Stimulated activated naive CD8-positive, alpha-beta T cell treated with anti-CD3 and anti-CD28 coated beads, Interleukin-15, Interleukin-2, amounts not matched to agents 100 ng/mL and 50 ng/mL, for 24 hours (primary cell): ENCODE results near the gene PRKCA.

Experiments used
- H3K27ac Mint-ChIP-seq: one replicate; pipeline ENCODE4 v1.8.0; 2021; ENCODE audit warnings: mild to moderate bottlenecking, mixed read lengths
- H3K27me3 Mint-ChIP-seq: one replicate; pipeline ENCODE4 v1.8.0; 2021; ENCODE audit warnings: mixed read lengths
- H3K36me3 Mint-ChIP-seq: one replicate; pipeline ENCODE4 v1.8.0; 2021; ENCODE audit warnings: low read depth, mixed read lengths
- H3K4me1 Mint-ChIP-seq: one replicate; pipeline ENCODE4 v1.8.0; 2021; ENCODE audit warnings: low read depth, mixed read lengths
- H3K4me3 Mint-ChIP-seq: one replicate; pipeline ENCODE4 v1.8.0; 2021; ENCODE audit warnings: mild to moderate bottlenecking, mixed read lengths
- H3K9me3 Mint-ChIP-seq: one replicate; pipeline ENCODE4 v1.8.0; 2021; ENCODE audit warnings: mixed read lengths

Gene PRKCA

GRCh38 chr17:66632731-66633130 is 330.3 kb downstream of the PRKCA start:
- Mint-ChIP-seq H3K4me3 (peak overlapping the region; percentile 30), H3K36me3 (peaks cover 37% of the 10 kb centered on the region), H3K27ac (peak overlapping the region; percentile 85), H3K9me3 (no peaks in the 10 kb centered on the region), H3K4me1 (peaks cover 62% of the 10 kb centered on the region), H3K27me3 (no peaks in the 10 kb centered on the region)

DNA sequence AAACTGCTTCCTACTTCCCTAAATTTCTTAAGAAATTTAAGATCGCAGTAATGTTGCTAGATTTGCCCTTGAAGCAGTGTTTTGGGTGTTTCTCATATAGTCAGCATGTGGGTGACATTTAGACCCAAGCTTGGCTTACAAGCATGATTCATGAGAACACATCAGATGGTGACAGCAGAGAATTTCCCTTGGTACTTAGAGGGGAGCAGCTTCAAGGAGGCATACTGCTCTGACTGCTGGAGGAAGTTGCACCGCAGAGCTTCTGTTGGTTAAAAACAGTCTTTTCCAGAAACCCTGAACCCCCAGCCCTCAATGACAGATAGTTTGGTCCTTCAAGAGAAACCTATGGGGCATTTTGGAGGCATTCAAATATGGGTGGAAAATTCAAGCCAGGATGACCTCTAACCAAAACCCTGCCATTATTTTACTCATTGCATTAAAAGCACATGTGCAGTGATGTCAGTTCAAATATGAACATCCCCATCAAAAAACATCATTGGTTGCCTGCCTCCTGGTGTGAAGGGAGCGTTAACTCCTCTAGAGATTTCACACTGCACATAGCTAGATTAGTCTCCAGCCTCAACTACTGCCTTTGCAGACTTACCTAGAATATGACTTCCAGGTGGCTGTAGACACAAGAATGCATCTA is 331.0 kb downstream of the PRKCA start:
- Mint-ChIP-seq H3K36me3 (peaks cover 33% of the 10 kb centered on the region), H3K27me3 (no peaks in the 10 kb centered on the region), H3K4me1 (peaks cover 66% of the 10 kb centered on the region), H3K27ac (peak overlapping the region; percentile 92), H3K9me3 (no peaks in the 10 kb centered on the region), H3K4me3 (peak overlapping the region; percentile 47)

GRCh38 chr17:66634193-66634592 is 331.8 kb downstream of the PRKCA start:
- Mint-ChIP-seq H3K27me3 (no peaks in the 10 kb centered on the region), H3K4me1 (peaks cover 70% of the 10 kb centered on the region), H3K9me3 (no peaks in the 10 kb centered on the region), H3K36me3 (peaks cover 32% of the 10 kb centered on the region), H3K4me3 (peak overlapping the region; percentile 47), H3K27ac (peak overlapping the region; percentile 92)

DNA sequence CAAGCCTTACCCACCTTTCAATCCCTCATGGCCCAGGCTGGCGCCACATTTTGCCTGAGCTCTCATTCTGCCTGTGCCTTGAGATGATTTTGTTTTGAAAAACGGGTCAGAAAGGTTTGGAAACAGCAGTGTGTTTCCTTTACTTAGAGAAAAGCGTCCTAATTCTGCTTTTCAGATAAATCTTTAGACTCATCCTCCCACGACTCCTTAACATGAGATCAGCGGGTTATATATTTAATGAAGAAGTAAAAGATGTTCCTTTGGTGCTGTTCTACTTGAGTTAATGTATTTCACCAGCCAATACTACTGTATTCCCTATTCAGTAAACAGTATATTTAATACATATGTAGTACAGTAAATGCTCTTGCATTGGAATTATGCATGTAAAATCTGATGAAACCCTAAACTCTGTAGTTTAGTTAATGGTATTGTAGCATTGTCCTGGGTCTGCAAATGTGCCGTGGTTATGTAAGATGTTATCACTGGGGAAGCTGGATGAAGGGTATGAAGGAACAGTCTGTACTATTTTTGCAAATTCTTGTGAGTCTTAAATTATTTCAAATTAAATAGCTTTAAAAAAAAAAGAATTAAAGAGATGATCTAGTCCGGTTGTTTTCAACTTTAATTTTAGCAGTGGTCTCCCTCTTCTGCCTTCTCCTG is 333.1 kb downstream of the PRKCA start:
- peak overlapping the region; percentile 70 for H3K27ac Mint-ChIP-seq
- H3K4me3 Mint-ChIP-seq, result no peak overlapping the region
- H3K4me1 Mint-ChIP-seq, result peaks cover 66% of the 10 kb centered on the region
- H3K27me3 Mint-ChIP-seq, result no peaks in the 10 kb centered on the region
- H3K9me3 Mint-ChIP-seq, result no peaks in the 10 kb centered on the region
- H3K36me3 Mint-ChIP-seq, result peaks cover 33% of the 10 kb centered on the region

DNA sequence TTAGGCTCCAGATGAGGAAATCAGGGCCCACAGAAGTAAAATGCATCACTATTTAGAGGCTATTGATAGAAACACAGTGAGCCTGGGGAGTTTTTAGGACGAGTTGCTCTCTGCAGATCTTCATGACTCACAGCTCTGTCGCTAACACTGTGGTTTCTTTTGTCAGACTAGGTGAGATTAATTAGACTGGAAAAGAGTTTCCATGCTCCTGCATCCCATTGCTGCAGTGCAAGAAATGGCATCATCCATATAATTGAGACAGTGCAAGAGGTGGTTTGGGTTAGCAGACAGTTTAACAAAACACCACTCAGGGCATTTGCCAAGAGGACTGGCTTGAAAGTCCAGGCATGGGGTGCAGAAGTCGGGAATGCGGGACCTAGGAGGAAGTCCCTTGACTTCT is 333.7 kb downstream of the PRKCA start:
- H3K4me1 Mint-ChIP-seq, result peaks cover 60% of the 10 kb centered on the region
- no peaks in the 10 kb centered on the region for H3K9me3 Mint-ChIP-seq
- H3K27me3 Mint-ChIP-seq, result no peaks in the 10 kb centered on the region
- H3K36me3 Mint-ChIP-seq, result peaks cover 30% of the 10 kb centered on the region
- H3K27ac Mint-ChIP-seq, result peak overlapping the region; percentile 70
- H3K4me3 Mint-ChIP-seq, result no peak overlapping the region

DNA sequence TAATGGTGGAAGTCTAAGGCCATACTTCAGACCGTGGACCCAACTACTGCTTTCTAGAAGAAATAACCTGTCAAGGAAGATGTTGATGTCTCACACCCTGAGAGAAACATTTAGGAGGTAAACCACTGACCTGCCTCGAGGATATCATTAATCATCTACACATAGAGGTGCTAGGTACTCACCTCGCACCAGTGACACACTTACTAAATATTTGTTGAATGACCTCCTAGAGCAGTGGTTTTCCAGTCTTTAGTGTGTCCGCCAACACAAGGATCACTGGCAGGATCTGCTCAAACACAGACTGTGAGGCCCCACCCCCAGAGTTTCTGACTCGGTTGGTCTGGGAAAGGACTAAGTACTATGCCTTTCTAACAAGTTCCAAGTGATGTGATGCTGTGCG is 335.1 kb downstream of the PRKCA start:
- Mint-ChIP-seq H3K4me3 (no peak overlapping the region), H3K27ac (peak overlapping the region; percentile 52), H3K4me1 (peaks cover 55% of the 10 kb centered on the region), H3K36me3 (peaks cover 42% of the 10 kb centered on the region), H3K9me3 (no peaks in the 10 kb centered on the region), H3K27me3 (no peaks in the 10 kb centered on the region)

DNA sequence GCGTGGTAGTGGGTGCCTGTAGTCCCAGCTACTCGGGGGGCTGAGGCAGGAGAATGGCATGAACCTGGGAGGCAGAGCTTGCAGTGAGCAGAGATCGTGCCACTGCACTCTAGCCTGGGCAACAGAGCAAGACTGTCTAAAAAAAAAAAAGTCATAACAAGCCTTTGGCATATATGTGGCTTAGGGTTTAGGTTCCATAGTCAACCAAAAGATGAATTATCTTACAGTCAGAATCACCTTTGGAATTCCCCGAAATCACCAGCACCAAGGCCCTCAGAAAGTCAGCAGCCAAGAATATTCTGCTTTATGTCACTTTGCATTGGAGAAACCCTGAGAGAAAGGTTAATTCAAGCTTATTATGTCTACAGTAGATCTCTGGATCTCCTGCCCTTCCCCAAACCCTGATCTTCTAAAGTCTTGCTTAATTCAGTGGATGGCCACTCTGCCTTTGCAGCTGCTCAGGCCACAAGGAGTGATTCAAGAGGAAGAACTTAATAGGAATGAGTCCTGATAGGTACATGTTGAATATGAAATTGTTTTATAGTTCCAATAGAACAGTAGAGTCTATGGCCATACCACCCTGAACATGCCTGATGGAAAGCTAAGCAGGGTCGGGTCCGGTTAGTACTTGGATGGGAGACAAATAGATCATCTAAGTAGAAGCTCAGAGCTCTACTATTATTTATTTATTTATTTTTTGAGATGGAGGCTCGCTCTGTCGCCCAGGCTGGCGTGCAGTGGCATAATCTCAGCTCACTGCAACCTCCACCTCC is 336.5 kb downstream of the PRKCA start:
- Mint-ChIP-seq H3K4me3 (no peak overlapping the region), H3K9me3 (no peaks in the 10 kb centered on the region), H3K27me3 (no peaks in the 10 kb centered on the region), H3K36me3 (peaks cover 45% of the 10 kb centered on the region), H3K4me1 (peaks cover 41% of the 10 kb centered on the region), H3K27ac (peak overlapping the region; percentile 71)

- no peaks in the 10 kb centered on the region for H3K27me3 Mint-ChIP-seq
- H3K36me3 Mint-ChIP-seq, result peaks cover 60% of the 10 kb centered on the region
- H3K27ac Mint-ChIP-seq, result no peak overlapping the region
- H3K4me3 Mint-ChIP-seq, result no peak overlapping the region
- H3K4me1 Mint-ChIP-seq, result peaks cover 7% of the 10 kb centered on the region
- no peaks in the 10 kb centered on the region for H3K9me3 Mint-ChIP-seq
Measured at GRCh38 chr17:66643815-66644710, 341.6 kb downstream of the PRKCA start.

- peaks cover 18% of the 10 kb centered on the region for H3K4me1 Mint-ChIP-seq
- no peaks in the 10 kb centered on the region for H3K9me3 Mint-ChIP-seq
Measured at GRCh38 chr17:66645259-66645658, 342.8 kb downstream of the PRKCA start.

GRCh38 chr17:66647391-66647983 is 345.1 kb downstream of the PRKCA start:
- Mint-ChIP-seq H3K4me1 (peaks cover 27% of the 10 kb centered on the region), H3K36me3 (peaks cover 66% of the 10 kb centered on the region), H3K9me3 (no peaks in the 10 kb centered on the region), H3K27me3 (no peaks in the 10 kb centered on the region), H3K27ac (no peak overlapping the region), H3K4me3 (no peak overlapping the region)

More at GRCh38 chr17:66645259-66645658, 342.8 kb downstream of the PRKCA start:
- H3K36me3 Mint-ChIP-seq, result peaks cover 64% of the 10 kb centered on the region
- H3K27me3 Mint-ChIP-seq, result no peaks in the 10 kb centered on the region
- no peak overlapping the region for H3K4me3 Mint-ChIP-seq
- no peak overlapping the region for H3K27ac Mint-ChIP-seq

GRCh38 chr17:66649818-66650543 is 347.6 kb downstream of the PRKCA start:
- no peaks in the 10 kb centered on the region for H3K9me3 Mint-ChIP-seq
- H3K27me3 Mint-ChIP-seq, result no peaks in the 10 kb centered on the region
- peak overlapping the region; percentile 54 for H3K4me3 Mint-ChIP-seq
- H3K4me1 Mint-ChIP-seq, result peaks cover 49% of the 10 kb centered on the region
- H3K36me3 Mint-ChIP-seq, result peaks cover 78% of the 10 kb centered on the region
- H3K27ac Mint-ChIP-seq, result peak overlapping the region; percentile 83

DNA sequence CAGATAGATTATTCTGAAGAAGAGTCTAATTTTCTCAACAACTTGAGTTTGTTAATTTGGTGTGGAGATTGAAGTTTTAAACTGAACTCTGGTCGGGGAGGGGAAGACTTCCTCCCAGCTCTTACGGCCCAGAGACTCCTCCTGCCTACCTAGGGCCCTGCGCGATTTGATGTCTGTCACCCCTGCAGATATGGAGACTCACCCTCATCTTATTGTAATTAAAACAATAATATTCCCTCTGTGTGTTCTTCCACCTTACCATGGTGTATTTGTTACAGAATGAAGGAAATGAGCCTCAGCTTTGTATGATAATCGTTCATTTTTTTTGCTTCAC is 348.1 kb downstream of the PRKCA start:
- peak overlapping the region; percentile 83 for H3K27ac Mint-ChIP-seq
- H3K4me3 Mint-ChIP-seq, result peak overlapping the region; percentile 54
- H3K36me3 Mint-ChIP-seq, result peaks cover 78% of the 10 kb centered on the region
- H3K27me3 Mint-ChIP-seq, result no peaks in the 10 kb centered on the region
- H3K4me1 Mint-ChIP-seq, result peaks cover 54% of the 10 kb centered on the region
- H3K9me3 Mint-ChIP-seq, result no peaks in the 10 kb centered on the region

- Mint-ChIP-seq H3K27ac (peak overlapping the region; percentile 21), H3K27me3 (no peaks in the 10 kb centered on the region), H3K4me1 (peaks cover 77% of the 10 kb centered on the region), H3K36me3 (peaks cover 82% of the 10 kb centered on the region), H3K9me3 (peaks cover 6% of the 10 kb centered on the region), H3K4me3 (no peak overlapping the region)
Measured at GRCh38 chr17:66652840-66653507, 350.6 kb downstream of the PRKCA start.
